WERI-Rb-1 (cell line): ENCODE data around the gene G6PC3.
"Not testable (repeated sequence)": the region's sequence is repeated elsewhere in the genome, so short reads cannot be mapped to it uniquely, and the experiment has no call there.

ENCODE experiments used
- DNase-seq: peaks from one replicate; pipeline ENCODE4 v3.0.0-alpha.2; 2020
- H3K27ac ChIP-seq: fragments of 250-450 bp; sonication (Bioruptor Pico); 2 replicates; pipeline ENCODE4 v1.5.1; 2020; ENCODE audit warnings: mild to moderate bottlenecking, moderate library complexity
- H3K27me3 ChIP-seq: fragments of 250-450 bp; sonication (Bioruptor Pico); 2 replicates; pipeline ENCODE4 v1.5.1; 2021; ENCODE audit warnings: mild to moderate bottlenecking, low read depth, moderate library complexity; ENCODE audit not compliant: insufficient read depth, severe bottlenecking
- H3K36me3 ChIP-seq: fragments of 250-450 bp; sonication (Bioruptor Pico); 2 replicates; pipeline ENCODE4 v1.5.1; 2020; ENCODE audit warnings: mild to moderate bottlenecking, moderate library complexity
- H3K4me3 ChIP-seq: 2 replicates; pipeline ENCODE4 v1.5.1; 2011; ENCODE audit warnings: low read depth, mild to moderate bottlenecking, control low read depth, low read length
- H3K9me3 ChIP-seq: fragments of 250-450 bp; sonication (Bioruptor Pico); 2 replicates; pipeline ENCODE4 v1.5.1; 2021; ENCODE audit warnings: mild to moderate bottlenecking, moderate library complexity; ENCODE audit not compliant: severe bottlenecking
- CTCF ChIP-seq: IDR thresholded peaks from 2 replicates; pipeline ENCODE4 v1.5.1; 2011; ENCODE audit warnings: low read depth, mild to moderate bottlenecking, control low read depth, inconsistent platforms, low read length

G6PC3 gene

DNA sequence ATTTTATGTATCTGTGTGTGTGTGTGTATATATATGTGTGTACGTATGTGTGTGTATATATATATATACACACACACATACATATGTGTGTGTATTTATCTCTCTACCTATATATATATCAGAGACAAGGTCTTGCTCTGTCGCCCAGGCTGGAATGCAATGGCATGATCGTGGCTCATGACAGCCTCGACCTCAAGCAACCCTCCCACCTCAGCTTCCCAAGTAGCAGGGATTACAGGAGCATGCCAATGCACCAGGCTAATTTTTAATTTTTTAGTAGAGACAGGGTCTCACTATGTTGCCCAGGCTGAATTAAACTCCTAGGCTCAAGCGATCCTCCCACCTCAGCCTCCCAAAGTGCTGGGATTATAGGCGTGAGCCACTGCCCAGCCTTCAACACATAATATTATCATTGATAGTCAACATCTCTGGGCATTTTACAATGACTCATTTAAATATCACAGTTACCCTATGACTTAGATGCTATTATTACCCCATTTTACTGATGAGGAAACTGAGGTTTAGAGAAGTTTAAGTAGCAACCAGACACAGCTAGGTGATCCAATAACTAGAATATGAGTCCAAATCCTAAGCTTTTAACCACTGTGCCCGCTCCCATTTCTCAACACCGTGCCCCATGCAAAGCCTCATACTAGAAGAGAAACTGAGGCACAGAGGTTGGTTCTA, 24.3 kb downstream of the G6PC3 start:
- no peaks in the 10 kb centered on the region for H3K27me3 ChIP-seq
- no peak for TF ChIP-seq CTCF
- peak overlapping the region; percentile 24 for H3K4me3 ChIP-seq
- H3K27ac ChIP-seq = peak overlapping the region; percentile 93
- peaks cover 59% of the 10 kb centered on the region for H3K36me3 ChIP-seq
- no peaks in the 10 kb centered on the region for H3K9me3 ChIP-seq
- DNase-seq = no peak

DNA sequence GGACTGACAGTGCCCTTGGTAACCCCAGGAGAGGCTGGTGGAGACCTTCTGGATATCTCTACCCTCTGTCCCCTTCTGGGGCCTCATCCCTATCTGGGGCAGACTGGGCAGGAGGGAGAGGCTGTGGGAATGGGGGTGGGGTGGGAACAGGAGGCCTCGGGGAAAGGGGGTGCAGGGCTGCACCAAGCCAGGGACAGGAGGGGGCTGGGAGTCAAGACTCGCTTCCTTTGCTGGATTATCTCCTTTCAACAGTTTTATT, 24.8 kb downstream of the G6PC3 start:
- DNase-seq = no peak
- Histone ChIP-seq H3K27me3 (no peaks in the 10 kb centered on the region), H3K36me3 (peaks cover 58% of the 10 kb centered on the region), H3K4me3 (peak overlapping the region; percentile 24), H3K27ac (peak overlapping the region; percentile 93), H3K9me3 (no peaks in the 10 kb centered on the region)
- TF ChIP-seq CTCF = no peak

GRCh38 chr17:44095647-44096496, 25.3 kb downstream of the G6PC3 start:
- peak; percentile 99 for DNase-seq
- no peaks in the 10 kb centered on the region for H3K27me3 ChIP-seq
- H3K9me3 ChIP-seq = no peaks in the 10 kb centered on the region
- TF ChIP-seq CTCF = peak; percentile 46; the same call in 1 of the 2 replicates
- peaks cover 53% of the 10 kb centered on the region for H3K36me3 ChIP-seq
- peak overlapping the region; percentile 93 for H3K27ac ChIP-seq
- peak overlapping the region; percentile 35 for H3K4me3 ChIP-seq

- peaks cover 44% of the 10 kb centered on the region for H3K36me3 ChIP-seq
- no peaks in the 10 kb centered on the region for H3K9me3 ChIP-seq
- H3K4me3 ChIP-seq = no peak overlapping the region
- H3K27ac ChIP-seq = peak overlapping the region; percentile 93
- no peaks in the 10 kb centered on the region for H3K27me3 ChIP-seq
- peak; percentile 75 for DNase-seq
- 0 out of 2 replicates have a peak, but pooled peaks have one; percentile 11 for TF ChIP-seq CTCF
Observed at GRCh38 chr17:44097110-44097958, 26.8 kb downstream of the G6PC3 start.

DNA sequence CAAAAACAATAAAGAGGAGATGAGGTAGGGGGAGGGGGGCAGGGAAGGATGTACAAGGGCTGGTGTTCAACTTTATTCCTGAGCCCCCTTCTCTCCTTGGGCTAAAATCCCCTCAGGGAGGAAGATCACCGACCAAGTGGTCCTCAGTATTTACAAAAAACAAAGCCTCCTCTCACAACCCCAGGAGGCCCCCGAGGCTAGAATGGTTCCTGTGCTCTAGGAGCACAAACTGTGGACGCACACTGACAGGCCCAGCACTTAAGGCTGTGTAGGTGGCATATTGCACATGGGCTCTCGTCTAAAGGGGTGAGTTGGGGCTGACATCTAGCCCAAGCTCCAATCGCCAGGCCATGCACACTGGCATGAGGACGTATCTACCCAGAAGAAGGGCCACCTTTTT, 31.3 kb downstream of the G6PC3 start:
- not testable (repeated sequence) for H3K27me3 ChIP-seq, H3K9me3 ChIP-seq
- 0 out of 2 replicates have a peak overlapping the region, but pooled peaks have one; percentile 1 for H3K27ac ChIP-seq

More for the DNA sequence above, 31.3 kb downstream of the G6PC3 start:
- not testable (repeated sequence) for H3K4me3 ChIP-seq, DNase-seq
- peaks cover 58% of the 10 kb centered on the region for H3K36me3 ChIP-seq
